Lower leg skin (tissue), 4 donors: ENCODE data around the gene C10orf67. TPM values are rescaled to one million over a fixed set of nuclear protein-coding genes. Genes with fewer than 3 reads are reported as not detected.

Experiments used
- DNase-seq, 2 donors: peaks; one replicate each; pipeline ENCODE4 v3.0.0-alpha.2; 2019; ENCODE audit warnings: low spot score in 2 of 2
- H3K4me3 ChIP-seq: fragments of 200-600 bp; sonication (generic); 2 replicates; pipeline ENCODE4 v1.5.1; 2017; ENCODE audit warnings: mild to moderate bottlenecking, low read depth; ENCODE audit not compliant: poor library complexity, severe bottlenecking
- POLR2A ChIP-seq, 2 donors: fragments of 450-650 bp; IDR thresholded peaks; one replicate each; pipeline ENCODE4 v1.6.1; 2016 to 2017; ENCODE audit warnings: antibody characterized with exemption in 2 of 2, mild to moderate bottlenecking in 1 of 2, moderate library complexity in 1 of 2
- WGBS, 2 donors: methylation state at CpG; one replicate each; pipeline ENCODE4 v1.1.5; 2018; 5-methylcytosine and 5-hydroxymethylcytosine counted together
- intact Hi-C: fragments of 100-400 bp; cut with DNase I; formaldehyde crosslinking; loops from one replicate; pipeline ENCODE4 v1.15.0; 2023; ENCODE audit warnings: low total_unique reads
- total RNA-seq, 4 donors: library from RNA; depleted of rRNA; stranded (reverse); fragments of >200 nt; gene quantifications; one replicate each; pipeline ENCODE4 v1.1.0, GENCODE V29; 2016
- TF ChIP-seq, protein P1 (sequence below), 3 donors: fragments of 450-650 bp; IDR thresholded peaks; one replicate each; pipeline ENCODE4 v1.5.1; 2016; ENCODE audit warnings: antibody characterized with exemption in 3 of 3, mild to moderate bottlenecking in 3 of 3, moderate library complexity in 2 of 3

C10orf67 gene
- total RNA-seq, 4 donors from 2014 or later = 0.30 to 1.3 (median 0.65) TPM

DNA sequence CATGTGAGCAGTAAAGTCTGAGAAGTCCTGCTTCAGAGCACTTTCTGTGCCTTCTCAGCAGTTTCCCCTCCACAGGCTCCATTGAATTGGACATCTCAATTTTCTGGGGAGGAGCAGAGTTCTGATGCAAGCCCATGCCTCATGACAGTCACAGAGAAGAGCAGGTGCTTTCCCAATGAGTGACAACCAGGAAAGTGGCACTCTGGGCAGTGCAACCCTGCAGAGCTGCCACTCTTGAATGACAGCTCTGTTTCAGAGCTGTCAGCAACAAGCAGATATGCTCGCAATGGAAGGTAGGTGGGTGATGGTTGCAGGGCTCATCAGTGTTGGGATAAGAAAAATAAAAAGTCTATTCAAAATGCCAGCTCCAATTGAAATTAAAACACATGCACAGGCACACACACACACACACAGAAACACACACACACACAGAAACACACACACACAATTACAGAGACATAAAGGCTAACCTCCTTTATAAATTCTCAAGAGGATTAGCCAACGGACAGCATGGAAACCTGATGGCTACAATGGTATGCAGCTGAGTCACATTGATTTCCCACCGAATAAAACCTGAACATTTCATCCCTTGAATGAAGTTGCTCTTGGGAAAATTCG lies 50.5 kb downstream of the C10orf67 start:
- DNase-seq = no peak
- 61 to 70% methylated on average over 4 of the region's 4 CpGs for WGBS, 2 donors
- TF ChIP-seq POLR2A (IDR thresholded peaks at IDR 0.05) = no peak
- TF ChIP-seq, protein P1, sequence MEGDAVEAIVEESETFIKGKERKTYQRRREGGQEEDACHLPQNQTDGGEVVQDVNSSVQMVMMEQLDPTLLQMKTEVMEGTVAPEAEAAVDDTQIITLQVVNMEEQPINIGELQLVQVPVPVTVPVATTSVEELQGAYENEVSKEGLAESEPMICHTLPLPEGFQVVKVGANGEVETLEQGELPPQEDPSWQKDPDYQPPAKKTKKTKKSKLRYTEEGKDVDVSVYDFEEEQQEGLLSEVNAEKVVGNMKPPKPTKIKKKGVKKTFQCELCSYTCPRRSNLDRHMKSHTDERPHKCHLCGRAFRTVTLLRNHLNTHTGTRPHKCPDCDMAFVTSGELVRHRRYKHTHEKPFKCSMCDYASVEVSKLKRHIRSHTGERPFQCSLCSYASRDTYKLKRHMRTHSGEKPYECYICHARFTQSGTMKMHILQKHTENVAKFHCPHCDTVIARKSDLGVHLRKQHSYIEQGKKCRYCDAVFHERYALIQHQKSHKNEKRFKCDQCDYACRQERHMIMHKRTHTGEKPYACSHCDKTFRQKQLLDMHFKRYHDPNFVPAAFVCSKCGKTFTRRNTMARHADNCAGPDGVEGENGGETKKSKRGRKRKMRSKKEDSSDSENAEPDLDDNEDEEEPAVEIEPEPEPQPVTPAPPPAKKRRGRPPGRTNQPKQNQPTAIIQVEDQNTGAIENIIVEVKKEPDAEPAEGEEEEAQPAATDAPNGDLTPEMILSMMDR (IDR thresholded peaks at IDR 0.05) = no peak
- H3K4me3 ChIP-seq = no peak overlapping the region
- intact Hi-C loops = no loop called here

DNA sequence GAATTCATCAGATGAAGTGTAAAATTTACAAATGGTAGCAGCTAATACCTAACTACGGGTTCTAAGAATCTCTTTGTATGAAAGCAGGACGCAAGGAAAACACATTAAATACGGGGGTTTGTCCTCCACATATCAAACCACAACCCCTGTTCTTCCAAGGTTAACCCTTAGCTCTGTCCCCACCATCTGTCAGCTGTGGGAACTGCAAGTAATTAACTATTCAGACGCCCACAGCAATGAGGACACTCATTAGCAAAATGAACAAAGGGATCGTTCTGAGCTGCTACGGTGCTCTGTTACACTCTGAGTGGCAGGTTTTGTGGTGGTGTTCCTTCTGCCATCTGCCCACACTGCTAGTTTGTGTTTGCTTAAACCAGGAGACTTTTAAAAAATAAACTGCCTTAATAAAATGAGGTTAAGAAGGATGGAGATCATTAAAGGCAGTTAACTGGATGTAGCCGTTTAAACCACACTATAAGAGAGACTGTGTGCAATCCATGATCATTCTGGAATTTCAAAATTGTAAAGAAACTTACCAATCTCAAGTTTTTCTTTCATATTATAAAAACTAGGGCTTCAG lies 51.4 kb downstream of the C10orf67 start:
- H3K4me3 ChIP-seq = no peak overlapping the region
- no peak for TF ChIP-seq POLR2A (IDR thresholded peaks at IDR 0.05)
- TF ChIP-seq, protein P1 (IDR thresholded peaks at IDR 0.05) = no peak
- intact Hi-C loops = no loop called here
- WGBS, 2 donors = 24 to 30% methylated on average over 7 of the region's 7 CpGs
- no peak for DNase-seq

DNA sequence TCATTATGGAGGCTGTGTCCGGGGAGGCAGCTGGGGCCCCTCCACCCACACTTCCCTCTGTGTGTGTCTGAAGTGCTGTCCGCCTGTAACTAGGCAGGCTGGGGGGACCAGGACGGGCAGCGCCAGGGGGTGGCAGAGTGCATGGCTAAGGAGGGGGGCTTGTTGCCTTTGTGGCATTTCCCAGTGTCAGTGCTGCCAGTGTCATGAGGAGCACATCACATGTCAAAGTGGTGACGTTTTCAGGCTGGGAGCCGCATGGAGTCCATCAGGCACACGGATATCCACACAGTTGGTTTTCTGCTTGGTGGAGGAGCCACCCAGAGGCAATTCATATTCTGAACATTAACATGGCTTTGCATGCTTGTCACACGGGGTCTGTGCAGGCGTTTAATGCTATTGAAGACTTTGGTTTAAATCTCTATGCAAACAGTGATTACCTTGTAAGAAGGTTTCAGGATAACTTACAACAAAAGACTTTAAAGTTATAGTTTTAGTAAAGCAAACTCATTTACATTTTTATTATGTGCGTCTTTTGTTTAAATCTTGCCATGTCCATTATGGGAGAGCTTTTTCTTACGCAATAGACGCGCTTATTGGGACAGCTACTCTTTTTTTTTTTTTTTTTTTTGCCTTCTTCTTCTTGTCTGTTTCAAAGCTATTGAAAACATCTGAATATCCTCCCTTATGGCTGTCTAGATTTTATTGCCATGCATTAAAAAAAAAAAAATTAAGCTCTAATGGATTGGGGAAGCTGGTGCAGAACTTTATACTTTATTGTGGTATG lies 52.9 kb downstream of the C10orf67 start:
- 57 to 68% methylated on average over 13 of the region's 13 CpGs for WGBS, 2 donors
- intact Hi-C loops = no loop called here
- no peak for DNase-seq
- no peak overlapping the region for H3K4me3 ChIP-seq
- no peak for TF ChIP-seq POLR2A (IDR thresholded peaks at IDR 0.05)

DNA sequence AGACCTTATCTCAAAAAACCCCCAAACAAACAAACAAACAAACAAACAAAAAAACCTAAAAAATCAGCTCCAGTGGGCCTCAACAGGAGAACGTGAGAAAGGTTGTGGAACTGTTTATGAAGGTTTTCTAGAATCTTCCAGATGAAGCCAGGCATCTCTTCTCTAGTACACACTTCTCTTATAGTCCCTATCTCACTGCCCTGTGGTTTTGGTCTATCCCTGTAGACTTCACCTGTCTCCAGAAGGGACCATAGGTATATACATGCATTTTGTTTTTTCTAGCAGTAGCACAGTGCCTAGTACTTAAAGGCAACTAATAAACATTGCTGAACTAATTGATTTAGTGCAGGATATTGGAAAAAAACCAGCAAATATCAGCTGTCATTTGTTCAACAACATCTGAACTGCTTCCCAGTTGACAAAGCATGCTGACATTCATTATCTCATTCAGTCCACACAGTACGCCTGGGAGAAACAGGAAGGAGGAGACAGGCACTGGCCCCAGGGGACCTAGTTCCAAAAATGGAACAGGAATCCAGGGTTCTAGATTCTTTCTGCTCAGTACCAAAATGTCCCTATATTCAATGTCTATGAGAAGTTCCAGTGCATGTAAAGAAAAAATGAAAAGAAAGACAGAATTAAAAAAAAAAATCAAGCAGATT lies 59.8 kb downstream of the C10orf67 start:
- TF ChIP-seq, protein P1 (IDR thresholded peaks at IDR 0.05) = no peak
- intact Hi-C loops = no loop called here
- no peak for DNase-seq
- 40 to 47% methylated on average over 2 of the region's 2 CpGs for WGBS, 2 donors
- no peak overlapping the region for H3K4me3 ChIP-seq

DNA sequence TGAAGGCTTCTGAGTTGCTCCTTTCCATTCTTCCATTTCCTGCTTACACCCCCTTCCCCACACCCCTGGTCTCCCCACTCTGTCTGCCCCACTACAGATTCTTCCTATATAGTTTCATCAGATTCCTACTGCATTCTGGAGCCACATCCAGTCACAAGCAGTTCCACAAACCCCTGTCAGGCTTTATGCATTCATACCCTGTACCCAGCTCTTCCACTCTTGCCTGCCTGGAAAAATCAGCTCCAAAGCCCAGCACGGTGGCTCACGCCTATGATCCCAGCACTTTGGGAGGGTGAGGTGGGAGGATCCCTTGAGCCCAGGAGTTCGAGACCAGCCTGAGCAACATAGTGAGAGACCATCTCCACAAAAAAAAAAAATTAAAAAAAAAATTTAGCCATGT lies 60.4 kb downstream of the C10orf67 start:
- TF ChIP-seq, protein P1 (IDR thresholded peaks at IDR 0.05) = no peak
- TF ChIP-seq POLR2A (IDR thresholded peaks at IDR 0.05) = no peak

DNA sequence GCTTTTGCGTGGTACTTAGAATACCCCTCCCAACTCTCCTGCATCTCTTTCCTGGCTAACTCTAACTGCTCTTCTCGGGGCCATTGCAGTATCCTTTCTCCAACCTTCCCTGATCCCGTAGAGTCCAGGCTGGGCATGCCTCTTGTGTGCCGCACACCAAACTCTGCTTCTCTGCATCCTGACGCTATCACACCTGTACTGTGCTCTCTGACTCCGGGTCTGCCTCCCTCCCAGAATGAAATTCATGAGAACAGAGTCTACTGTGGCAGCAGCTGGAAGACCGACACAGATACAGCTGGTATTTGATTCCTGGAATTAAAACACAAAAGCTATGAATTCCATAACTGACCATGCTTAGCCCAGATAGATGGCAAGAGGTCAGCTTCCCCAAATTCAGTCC lies 60.9 kb downstream of the C10orf67 start:
- 67 to 69% methylated on average over 7 of the region's 7 CpGs for WGBS, 2 donors
- no peak overlapping the region for H3K4me3 ChIP-seq
- no peak for TF ChIP-seq POLR2A (IDR thresholded peaks at IDR 0.05)
- TF ChIP-seq, protein P1 (IDR thresholded peaks at IDR 0.05) = no peak
- intact Hi-C loops = no loop called here
- no peak for DNase-seq

More for the DNA sequence above, 60.4 kb downstream of the C10orf67 start:
- 72 to 74% methylated on average over 3 of the region's 3 CpGs for WGBS, 2 donors
- intact Hi-C loops = no loop called here
- H3K4me3 ChIP-seq = no peak overlapping the region
- no peak for DNase-seq
